Panc1 (cell line): ENCODE measurements around the gene DDC. TPM values are rescaled to one million over a fixed set of nuclear protein-coding genes. Genes with fewer than 3 reads are reported as not detected.
"Not testable (repeated sequence)": the region's sequence is repeated elsewhere in the genome, so short reads cannot be mapped to it uniquely, and the experiment has no call there.

ENCODE experiments used
- ATAC-seq: fragments of 200-7000 bp; cut with Tn5 transposase; 2 replicates; pipeline ENCODE4 v1.9.1; 2020; ENCODE audit warnings: mild to moderate bottlenecking, moderate library complexity
- BruUV-seq: library from RNA; stranded (reverse); fragments of 400-500 nt; replicated peaks from 2 replicates; lab custom pipeline; 2021; lab: Mats Ljungman, UMichigan
- CTCF ChIA-PET: fragments of 300-600 bp; sonication (Branson Sonifier 250); formaldehyde crosslinking; loops from one replicate; lab custom pipeline; 2022; ENCODE audit warnings: antibody characterized with exemption; lab: Charles Lee
- POLR2A ChIA-PET: fragments of 300-600 bp; sonication (Branson Sonifier 250); formaldehyde crosslinking; loops from one replicate; lab custom pipeline; 2022; ENCODE audit warnings: antibody characterized with exemption; lab: Charles Lee
- DNase-seq: peaks from one replicate; pipeline ENCODE4 v3.0.0-alpha.2; 2010; ENCODE audit warnings: low read depth, low spot score
- H3K27ac ChIP-seq: 2 replicates; pipeline ENCODE4 v1.5.1; 2011; ENCODE audit warnings: mild to moderate bottlenecking, low read length, inconsistent platforms
- H3K27me3 ChIP-seq: fragments of 200-500 bp; sonication (Bioruptor generic); 2 replicates; pipeline ENCODE4 v1.6.0; 2014; ENCODE audit warnings: low read length, inconsistent platforms; ENCODE audit not compliant: control insufficient read depth, insufficient read depth
- H3K36me3 ChIP-seq: fragments of 200-500 bp; sonication (Bioruptor generic); 2 replicates; pipeline ENCODE4 v1.5.1; 2014; ENCODE audit warnings: inconsistent platforms, mild to moderate bottlenecking, low read length, moderate library complexity; ENCODE audit not compliant: control insufficient read depth, insufficient read depth
- H3K4me1 ChIP-seq: 2 replicates; pipeline ENCODE4 v1.5.1; 2011; ENCODE audit warnings: inconsistent platforms, mild to moderate bottlenecking, low read length, moderate library complexity; ENCODE audit not compliant: control insufficient read depth, insufficient read depth
- H3K4me3 ChIP-seq, 2 experiments: 2 replicates each; pipeline ENCODE4 v1.5.1; 2011 to 2012; ENCODE audit warnings: low read depth in 2 of 2, low read length in 2 of 2, mild to moderate bottlenecking in 2 of 2, inconsistent platforms in 1 of 2, moderate library complexity in 1 of 2
- H3K9me3 ChIP-seq: fragments of 200-500 bp; sonication (Bioruptor generic); 2 replicates; pipeline ENCODE4 v1.5.1; 2014; ENCODE audit warnings: low read depth, mild to moderate bottlenecking, inconsistent platforms, low read length, moderate library complexity; ENCODE audit not compliant: control insufficient read depth, insufficient read depth
- POLR2AphosphoS5 ChIP-seq: IDR thresholded peaks from 2 replicates; pipeline ENCODE4 v1.6.1; 2012; ENCODE audit warnings: mild to moderate bottlenecking, low read depth, low read length, moderate library complexity
- SIN3A ChIP-seq: IDR thresholded peaks from 2 replicates; pipeline ENCODE4 v1.6.1; 2012; ENCODE audit warnings: low read depth, mild to moderate bottlenecking, low read length, moderate library complexity, borderline replicate concordance; ENCODE audit not compliant: insufficient read depth
- TCF7L2 ChIP-seq: IDR thresholded peaks from 2 replicates; pipeline ENCODE4 v1.6.1; 2011; ENCODE audit warnings: mild to moderate bottlenecking, low read depth, low read length, inconsistent platforms
- in situ Hi-C: cut with HindIII; loops from 2 replicates; pipeline ENCODE4 v1.10.0; 2016; ENCODE audit warnings: low sequenced_read_pairs, low pct_unique_long_range_greater_than_20kb
- intact Hi-C: fragments of 100-400 bp; cut with micrococcal nuclease; formaldehyde crosslinking; loops from one replicate; pipeline ENCODE4 v1.10.0; 2022; ENCODE audit not compliant: unreplicated experiment
- total RNA-seq: library from RNA; stranded (reverse); gene quantifications from one replicate; pipeline ENCODE4 v1.2.1, GENCODE V29; 2021; ENCODE audit not compliant: unreplicated experiment
- TF ChIP-seq, protein P1 (sequence below), 2 experiments: IDR thresholded peaks; 2 replicates each; pipeline ENCODE4 v1.6.1; 2011 to 2012; ENCODE audit warnings: low read depth in 2 of 2, control low read depth in 1 of 2, low read length in 1 of 2, mild to moderate bottlenecking in 1 of 2, moderate library complexity in 1 of 2; ENCODE audit not compliant: insufficient read depth in 1 of 2
- TF ChIP-seq, protein P2 (sequence below): fragments of 450-650 bp; IDR thresholded peaks from 2 replicates; pipeline ENCODE4 v1.5.1; 2017; ENCODE audit warnings: mild to moderate bottlenecking

DDC gene
- total RNA-seq, 1 experiment from 2014 or later = not detected

DNA sequence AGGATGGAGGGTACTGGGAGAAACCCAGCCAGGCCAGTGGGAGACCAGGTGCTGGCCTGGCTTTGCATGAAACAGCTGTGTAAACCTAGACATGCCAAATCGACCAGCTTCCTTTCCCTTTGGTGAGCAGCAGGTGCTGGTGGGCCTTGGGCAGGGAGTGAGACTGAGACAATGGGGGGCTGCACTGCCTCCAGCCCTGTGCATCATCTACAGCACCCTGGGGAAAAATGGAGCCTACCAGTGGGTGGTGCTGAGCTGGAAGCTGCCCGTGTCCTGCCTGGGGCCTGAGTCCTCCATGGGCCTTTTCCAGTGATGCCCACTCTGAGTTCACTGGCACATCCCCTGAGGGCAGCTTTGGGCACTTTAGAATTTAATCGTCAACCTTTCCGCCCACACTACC is 19.2 kb upstream of the DDC start:
- in situ Hi-C loops = no loop called here
- H3K4me3 ChIP-seq = no peak overlapping the region
- H3K36me3 ChIP-seq = no peaks in the 10 kb centered on the region
- intact Hi-C loops = no loop called here
- ATAC-seq = no peak
- no TSS peak for BruUV-seq
- ChIA-PET CTCF (no interaction called here), POLR2A (no interaction called here)
- DNase-seq = no peak
- TF ChIP-seq POLR2AphosphoS5 = no peak
- TF ChIP-seq, protein P1, sequence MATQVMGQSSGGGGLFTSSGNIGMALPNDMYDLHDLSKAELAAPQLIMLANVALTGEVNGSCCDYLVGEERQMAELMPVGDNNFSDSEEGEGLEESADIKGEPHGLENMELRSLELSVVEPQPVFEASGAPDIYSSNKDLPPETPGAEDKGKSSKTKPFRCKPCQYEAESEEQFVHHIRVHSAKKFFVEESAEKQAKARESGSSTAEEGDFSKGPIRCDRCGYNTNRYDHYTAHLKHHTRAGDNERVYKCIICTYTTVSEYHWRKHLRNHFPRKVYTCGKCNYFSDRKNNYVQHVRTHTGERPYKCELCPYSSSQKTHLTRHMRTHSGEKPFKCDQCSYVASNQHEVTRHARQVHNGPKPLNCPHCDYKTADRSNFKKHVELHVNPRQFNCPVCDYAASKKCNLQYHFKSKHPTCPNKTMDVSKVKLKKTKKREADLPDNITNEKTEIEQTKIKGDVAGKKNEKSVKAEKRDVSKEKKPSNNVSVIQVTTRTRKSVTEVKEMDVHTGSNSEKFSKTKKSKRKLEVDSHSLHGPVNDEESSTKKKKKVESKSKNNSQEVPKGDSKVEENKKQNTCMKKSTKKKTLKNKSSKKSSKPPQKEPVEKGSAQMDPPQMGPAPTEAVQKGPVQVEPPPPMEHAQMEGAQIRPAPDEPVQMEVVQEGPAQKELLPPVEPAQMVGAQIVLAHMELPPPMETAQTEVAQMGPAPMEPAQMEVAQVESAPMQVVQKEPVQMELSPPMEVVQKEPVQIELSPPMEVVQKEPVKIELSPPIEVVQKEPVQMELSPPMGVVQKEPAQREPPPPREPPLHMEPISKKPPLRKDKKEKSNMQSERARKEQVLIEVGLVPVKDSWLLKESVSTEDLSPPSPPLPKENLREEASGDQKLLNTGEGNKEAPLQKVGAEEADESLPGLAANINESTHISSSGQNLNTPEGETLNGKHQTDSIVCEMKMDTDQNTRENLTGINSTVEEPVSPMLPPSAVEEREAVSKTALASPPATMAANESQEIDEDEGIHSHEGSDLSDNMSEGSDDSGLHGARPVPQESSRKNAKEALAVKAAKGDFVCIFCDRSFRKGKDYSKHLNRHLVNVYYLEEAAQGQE (IDR thresholded peaks at IDR 0.05; ENCODE audit: insufficient read depth in 1 of 2, low read depth in 2 of 2, low read length in 1 of 2) = no peak
- TF ChIP-seq TCF7L2 = no peak
- TF ChIP-seq, protein P2, sequence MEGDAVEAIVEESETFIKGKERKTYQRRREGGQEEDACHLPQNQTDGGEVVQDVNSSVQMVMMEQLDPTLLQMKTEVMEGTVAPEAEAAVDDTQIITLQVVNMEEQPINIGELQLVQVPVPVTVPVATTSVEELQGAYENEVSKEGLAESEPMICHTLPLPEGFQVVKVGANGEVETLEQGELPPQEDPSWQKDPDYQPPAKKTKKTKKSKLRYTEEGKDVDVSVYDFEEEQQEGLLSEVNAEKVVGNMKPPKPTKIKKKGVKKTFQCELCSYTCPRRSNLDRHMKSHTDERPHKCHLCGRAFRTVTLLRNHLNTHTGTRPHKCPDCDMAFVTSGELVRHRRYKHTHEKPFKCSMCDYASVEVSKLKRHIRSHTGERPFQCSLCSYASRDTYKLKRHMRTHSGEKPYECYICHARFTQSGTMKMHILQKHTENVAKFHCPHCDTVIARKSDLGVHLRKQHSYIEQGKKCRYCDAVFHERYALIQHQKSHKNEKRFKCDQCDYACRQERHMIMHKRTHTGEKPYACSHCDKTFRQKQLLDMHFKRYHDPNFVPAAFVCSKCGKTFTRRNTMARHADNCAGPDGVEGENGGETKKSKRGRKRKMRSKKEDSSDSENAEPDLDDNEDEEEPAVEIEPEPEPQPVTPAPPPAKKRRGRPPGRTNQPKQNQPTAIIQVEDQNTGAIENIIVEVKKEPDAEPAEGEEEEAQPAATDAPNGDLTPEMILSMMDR = no peak
- TF ChIP-seq SIN3A = no peak
- no peaks in the 10 kb centered on the region for H3K9me3 ChIP-seq
- H3K27ac ChIP-seq = no peak overlapping the region
- H3K4me1 ChIP-seq = no peaks in the 10 kb centered on the region
- peaks cover 4% of the 10 kb centered on the region; the same call in 1 of the 2 replicates for H3K27me3 ChIP-seq

DNA sequence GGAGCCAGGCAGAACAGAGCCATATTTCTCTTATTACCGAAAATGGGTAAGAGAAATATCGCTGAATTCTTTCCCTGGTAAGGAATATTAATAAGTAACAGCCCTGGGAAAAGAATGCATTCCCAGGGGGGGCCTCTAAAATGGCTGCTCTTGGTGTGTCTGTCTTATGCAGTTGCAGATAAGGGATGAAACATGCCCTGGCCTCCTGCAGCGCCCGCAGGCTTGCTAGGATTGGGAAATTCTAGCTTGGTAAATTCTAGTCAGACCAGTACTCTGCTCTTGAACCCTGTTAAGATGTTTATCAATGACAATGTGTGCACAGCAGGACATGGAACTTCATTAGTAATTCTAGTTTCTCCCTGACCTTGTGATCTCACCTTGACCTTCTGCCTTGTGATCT is 18.1 kb upstream of the DDC start:
- in situ Hi-C loops, intact Hi-C loops, H3K27me3 ChIP-seq, H3K9me3 ChIP-seq, POLR2A ChIA-PET, BruUV-seq, DNase-seq, H3K27ac ChIP-seq, H3K36me3 ChIP-seq, ATAC-seq, H3K4me3 ChIP-seq, CTCF ChIA-PET, H3K4me1 ChIP-seq: not testable (repeated sequence)

DNA sequence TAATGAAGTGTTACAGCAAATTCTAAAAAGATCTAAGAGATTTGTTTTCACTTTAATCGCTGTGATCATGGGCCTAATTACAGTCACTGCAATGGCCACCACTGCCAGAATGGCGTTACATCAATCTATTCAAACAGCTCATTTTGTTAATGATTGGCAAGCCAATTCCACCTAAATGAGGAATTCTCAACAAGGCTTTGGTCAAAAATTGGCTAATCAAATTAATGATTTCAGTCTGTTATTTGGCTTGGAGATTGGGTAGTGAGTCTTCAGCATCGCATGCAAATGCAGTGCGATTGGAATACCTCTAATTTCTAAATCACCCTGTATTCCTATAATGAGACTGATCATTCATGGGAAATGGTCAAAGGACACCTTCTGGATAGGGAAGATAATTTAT is 17.1 kb upstream of the DDC start:
- CTCF ChIA-PET, H3K27ac ChIP-seq, intact Hi-C loops, H3K4me1 ChIP-seq, POLR2A ChIA-PET, H3K4me3 ChIP-seq, H3K27me3 ChIP-seq, BruUV-seq, H3K9me3 ChIP-seq, H3K36me3 ChIP-seq, ATAC-seq, DNase-seq, in situ Hi-C loops: not testable (repeated sequence)

DNA sequence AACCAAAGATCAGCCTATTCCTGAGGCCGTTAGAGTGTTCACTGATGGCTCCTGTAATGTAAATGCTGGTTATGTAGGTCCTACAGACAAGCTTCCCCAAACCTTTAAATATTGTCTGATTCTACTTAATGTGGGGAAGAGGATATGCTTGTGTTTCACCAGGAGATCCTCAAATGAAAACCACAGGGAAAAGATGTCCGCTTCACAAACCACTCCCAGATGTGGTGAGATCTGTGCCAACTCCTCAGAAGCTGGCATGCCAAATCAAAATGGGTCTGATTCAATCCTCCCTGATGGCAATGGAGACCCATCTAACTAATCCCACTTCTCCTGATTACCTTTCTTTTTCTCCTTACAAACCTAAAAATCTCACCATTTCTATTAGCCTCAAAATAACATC is 15.5 kb upstream of the DDC start:
- H3K27me3 ChIP-seq, intact Hi-C loops, ATAC-seq, CTCF ChIA-PET, H3K27ac ChIP-seq, in situ Hi-C loops, BruUV-seq, H3K4me1 ChIP-seq, DNase-seq, H3K36me3 ChIP-seq, POLR2A ChIA-PET, H3K4me3 ChIP-seq, H3K9me3 ChIP-seq: not testable (repeated sequence)
